Measurements from ENCODE around the gene UGGT2. TPM values are rescaled to one million over a fixed set of nuclear protein-coding genes. Genes with fewer than 3 reads are reported as not detected.

Gene UGGT2
- total and polyA plus RNA-seq, 8 donors: 24.1 to 50.0 (median 43.3) TPM

DNA sequence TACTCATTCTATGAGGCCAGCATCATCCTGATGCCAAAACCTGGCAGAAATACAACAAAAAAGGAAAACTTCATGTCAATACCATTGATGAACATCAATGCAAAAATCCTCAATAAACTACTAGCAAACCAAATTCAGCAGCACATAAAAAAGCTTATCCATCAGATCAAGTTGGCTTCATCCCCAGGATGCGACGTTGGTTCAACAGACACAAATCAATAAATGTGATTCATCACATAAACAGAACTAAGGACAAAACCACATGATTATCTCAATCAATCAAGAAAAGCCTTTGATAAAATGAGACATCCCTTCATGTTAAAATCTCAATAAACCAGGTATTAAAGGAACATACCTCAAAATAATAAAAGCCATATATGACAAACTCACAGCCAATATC lies 134.3 kb downstream of the UGGT2 start:
- TF ChIP-seq, protein P1, sequence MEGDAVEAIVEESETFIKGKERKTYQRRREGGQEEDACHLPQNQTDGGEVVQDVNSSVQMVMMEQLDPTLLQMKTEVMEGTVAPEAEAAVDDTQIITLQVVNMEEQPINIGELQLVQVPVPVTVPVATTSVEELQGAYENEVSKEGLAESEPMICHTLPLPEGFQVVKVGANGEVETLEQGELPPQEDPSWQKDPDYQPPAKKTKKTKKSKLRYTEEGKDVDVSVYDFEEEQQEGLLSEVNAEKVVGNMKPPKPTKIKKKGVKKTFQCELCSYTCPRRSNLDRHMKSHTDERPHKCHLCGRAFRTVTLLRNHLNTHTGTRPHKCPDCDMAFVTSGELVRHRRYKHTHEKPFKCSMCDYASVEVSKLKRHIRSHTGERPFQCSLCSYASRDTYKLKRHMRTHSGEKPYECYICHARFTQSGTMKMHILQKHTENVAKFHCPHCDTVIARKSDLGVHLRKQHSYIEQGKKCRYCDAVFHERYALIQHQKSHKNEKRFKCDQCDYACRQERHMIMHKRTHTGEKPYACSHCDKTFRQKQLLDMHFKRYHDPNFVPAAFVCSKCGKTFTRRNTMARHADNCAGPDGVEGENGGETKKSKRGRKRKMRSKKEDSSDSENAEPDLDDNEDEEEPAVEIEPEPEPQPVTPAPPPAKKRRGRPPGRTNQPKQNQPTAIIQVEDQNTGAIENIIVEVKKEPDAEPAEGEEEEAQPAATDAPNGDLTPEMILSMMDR (IDR thresholded peaks at IDR 0.05): no peak
- no peaks in the 10 kb centered on the region for H3K27me3 ChIP-seq
- intact Hi-C loops (cut with DNase I): no loop called here
- no peak overlapping the region for H3K27ac ChIP-seq
- peaks cover 0 to 12% of the 10 kb centered on the region in 2 donors for H3K36me3 ChIP-seq
- no peak for ATAC-seq
- no peaks in the 10 kb centered on the region for H3K9me3 ChIP-seq
- no peaks in the 10 kb centered on the region for H3K4me1 ChIP-seq
- DNase-seq: no peak
- H3K4me3 ChIP-seq: no peak overlapping the region

DNA sequence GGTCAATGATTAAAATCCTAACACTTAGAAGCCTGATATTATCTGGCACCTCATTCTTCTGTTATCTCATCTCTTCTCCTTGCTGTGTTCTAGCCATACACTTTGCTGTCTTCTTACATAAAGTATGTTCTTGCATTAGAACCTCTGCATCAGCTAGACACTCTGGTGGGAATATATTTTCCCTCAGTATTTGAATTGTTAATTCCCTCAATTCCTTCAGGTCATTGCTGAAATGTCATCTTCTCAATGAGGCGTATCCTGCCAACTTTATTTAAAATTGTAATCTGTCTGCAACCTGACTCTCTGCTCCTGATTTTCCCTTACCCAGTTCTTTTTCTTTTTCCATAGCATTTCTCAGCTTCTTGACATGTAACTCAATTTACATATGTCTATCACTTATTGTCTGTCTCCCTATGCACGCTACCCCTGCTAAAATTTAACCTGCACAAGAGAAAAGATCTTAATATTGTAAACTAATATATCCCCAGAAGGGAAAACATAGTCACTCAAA lies 138.2 kb downstream of the UGGT2 start:
- TF ChIP-seq, protein P1 (IDR thresholded peaks at IDR 0.05): no peak
- Histone ChIP-seq H3K9me3 (peaks cover 0 to 4% of the 10 kb centered on the region in 2 donors), H3K4me1 (no peaks in the 10 kb centered on the region), H3K27ac (no peak overlapping the region), H3K4me3 (no peak overlapping the region), H3K36me3 (peaks cover 0 to 16% of the 10 kb centered on the region in 2 donors), H3K27me3 (no peaks in the 10 kb centered on the region)
- no peak for DNase-seq
- intact Hi-C loops (cut with DNase I): no loop called here
- ATAC-seq: no peak

DNA sequence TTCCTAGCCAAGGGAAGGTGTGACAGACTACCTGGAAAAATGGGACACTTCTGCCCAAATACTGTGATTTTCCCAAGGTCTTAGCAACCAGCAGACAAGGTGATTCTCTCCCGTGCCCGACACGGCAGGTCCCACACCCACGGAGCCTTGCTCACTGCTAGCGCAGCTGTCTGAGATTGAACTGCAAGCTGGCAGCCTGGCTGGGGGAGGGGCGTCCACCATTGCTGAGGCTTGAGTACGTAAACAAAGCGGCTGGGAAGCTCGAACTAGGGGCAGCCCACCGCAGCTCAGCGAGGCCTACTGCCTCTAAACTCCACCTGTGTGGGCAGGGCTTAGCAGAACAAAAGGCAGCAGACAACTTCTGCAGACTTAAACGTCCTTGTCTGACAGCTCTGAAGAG lies 146.2 kb downstream of the UGGT2 start:
- ATAC-seq (no peak), DNase-seq (peak in 1 of 4 donors; percentile 59)
- TF ChIP-seq, protein P1 (IDR thresholded peaks at IDR 0.05): no peak
- no peak overlapping the region for H3K4me3 ChIP-seq
- no peak overlapping the region for H3K27ac ChIP-seq
- H3K27me3 ChIP-seq: no peaks in the 10 kb centered on the region
- H3K36me3 ChIP-seq: peaks cover 0 to 12% of the 10 kb centered on the region in 2 donors
- intact Hi-C loops (cut with DNase I): no loop called here
- peaks cover 0 to 5% of the 10 kb centered on the region in 2 donors for H3K9me3 ChIP-seq
- no peaks in the 10 kb centered on the region for H3K4me1 ChIP-seq

DNA sequence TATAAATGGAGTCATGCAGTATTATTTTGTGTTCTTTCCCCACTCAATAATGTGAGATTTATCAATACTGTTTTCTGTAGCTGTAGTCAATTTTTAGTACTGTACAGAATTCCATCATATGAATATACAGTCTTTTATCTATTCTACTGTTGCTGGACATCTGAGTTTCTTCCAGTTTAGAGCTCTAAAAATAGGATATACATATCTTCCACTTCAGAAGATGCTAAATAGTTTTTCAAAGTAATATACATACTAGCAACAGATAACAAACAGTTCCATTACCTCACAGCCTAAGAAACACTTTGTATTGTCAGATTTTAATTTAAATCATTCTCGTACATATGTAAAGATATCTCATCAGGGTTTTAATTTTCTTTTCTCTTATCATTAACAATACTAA lies 149.6 kb downstream of the UGGT2 start:
- TF ChIP-seq, protein P1 (IDR thresholded peaks at IDR 0.05): no peak
- Histone ChIP-seq H3K27me3 (no peaks in the 10 kb centered on the region), H3K4me1 (no peaks in the 10 kb centered on the region), H3K27ac (no peak overlapping the region), H3K36me3 (peaks cover 0 to 16% of the 10 kb centered on the region in 2 donors), H3K9me3 (peaks cover 0 to 5% of the 10 kb centered on the region in 2 donors), H3K4me3 (no peak overlapping the region)
- DNase-seq: no peak
- intact Hi-C loops (cut with DNase I): no loop called here
- no peak for ATAC-seq

DNA sequence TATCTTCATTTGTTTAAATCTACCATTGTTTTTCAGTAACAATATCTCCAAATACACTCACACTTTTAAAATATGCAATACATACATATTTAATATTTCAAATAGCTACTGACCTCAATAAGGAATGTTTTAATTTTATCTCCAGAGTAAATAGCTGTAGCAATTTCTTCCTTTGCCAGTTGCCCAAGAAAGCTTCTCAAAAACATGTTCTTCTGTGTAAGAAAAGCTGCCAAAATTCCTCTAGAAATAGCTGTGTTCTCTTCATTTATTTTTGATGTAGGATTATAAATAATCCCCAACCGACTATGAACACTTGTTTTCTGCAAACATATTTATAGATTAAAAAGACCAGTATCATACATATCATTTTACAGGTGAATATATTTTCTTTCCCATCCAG lies 150.5 kb downstream of the UGGT2 start:
- no peak overlapping the region for H3K27ac ChIP-seq
- no peak overlapping the region for H3K4me3 ChIP-seq
- no peak for ATAC-seq
- peaks cover 0 to 5% of the 10 kb centered on the region in 2 donors for H3K9me3 ChIP-seq
- DNase-seq: no peak
- intact Hi-C loops (cut with DNase I): no loop called here
- TF ChIP-seq, protein P1 (IDR thresholded peaks at IDR 0.05): no peak
- peaks cover 0 to 16% of the 10 kb centered on the region in 2 donors for H3K36me3 ChIP-seq
- H3K4me1 ChIP-seq: no peaks in the 10 kb centered on the region
- no peaks in the 10 kb centered on the region for H3K27me3 ChIP-seq
